ENCODE measurements around the gene USP48.

GRCh38 chr1:21662426-21663247, 120.3 kb downstream of the USP48 start:
- TF ChIP-seq SUZ12 (IDR thresholded peaks at IDR 0.05) (no peak), SP1 (IDR thresholded peaks at IDR 0.05) (no peak)
